Esophagus muscularis mucosa (tissue), 4 donors: ENCODE data around the gene TBC1D24. TPM values are rescaled to one million over a fixed set of nuclear protein-coding genes. Genes with fewer than 3 reads are reported as not detected.

Experiments used
- DNase-seq: peaks from one replicate; pipeline ENCODE4 v3.0.0-alpha.2; 2017; ENCODE audit errors: extremely low spot score
- H3K27ac ChIP-seq, 4 donors: fragments of 200-600 bp; sonication (generic); replicated peaks in 1 of 4; 1 replicate in 3 of 4; 2 replicates in 1 of 4; pipeline ENCODE4 v1.5.1; 2016 to 2019; ENCODE audit warnings: mild to moderate bottlenecking in 1 of 4
- H3K27me3 ChIP-seq, 4 donors: fragments of 200-600 bp; sonication (generic); one replicate each; pipeline versions ENCODE4 v1.5.1 to v1.6.0; 2016 to 2019
- H3K36me3 ChIP-seq, 4 donors: fragments of 200-600 bp; sonication (generic); one replicate each; pipeline ENCODE4 v1.5.1; 2016 to 2019
- H3K4me1 ChIP-seq, 4 donors: fragments of 200-600 bp; sonication (generic); one replicate each; pipeline ENCODE4 v1.5.1; 2016 to 2019
- H3K4me3 ChIP-seq, 4 donors: fragments of 200-600 bp; sonication (generic); 1 replicate in 2 of 4; 2 replicates in 2 of 4; pipeline ENCODE4 v1.5.1; 2016 to 2019; ENCODE audit warnings: mild to moderate bottlenecking in 4 of 4, moderate library complexity in 1 of 4
- H3K9me3 ChIP-seq, 4 donors: fragments of 200-600 bp; sonication (generic); 1 replicate in 3 of 4; 2 replicates in 1 of 4; pipeline ENCODE4 v1.5.1; 2016 to 2019
- EP300 ChIP-seq: sonication (generic); formaldehyde crosslinking; IDR thresholded peaks from one replicate; pipeline ENCODE4 v1.6.1; 2017; ENCODE audit warnings: antibody characterized with exemption
- POLR2A ChIP-seq: fragments of 450-650 bp; IDR thresholded peaks from one replicate; pipeline ENCODE4 v1.6.1; 2017; ENCODE audit warnings: antibody characterized with exemption, moderate library complexity, mild to moderate bottlenecking, low read depth
- POLR2AphosphoS5 ChIP-seq, 2 donors: sonication (generic); formaldehyde crosslinking; IDR thresholded peaks; one replicate each; pipeline ENCODE4 v1.6.1; 2017; ENCODE audit warnings: antibody characterized with exemption in 2 of 2
- WGBS: methylation state at CpG from one replicate; pipeline ENCODE4 v1.1.5; 2018; 5-methylcytosine and 5-hydroxymethylcytosine counted together
- intact Hi-C: fragments of 100-400 bp; cut with DNase I; formaldehyde crosslinking; loops from one replicate; pipeline ENCODE4 v1.15.1; 2023
- total RNA-seq, 4 donors: library from RNA; depleted of rRNA; stranded (reverse); fragments of >200 nt; gene quantifications; one replicate each; pipeline versions ENCODE4 v1.1.0 to v1.2.1, GENCODE V29; 2016
- TF ChIP-seq, protein P1 (sequence below), 3 experiments: fragments of 200-600 bp in 2 of 3; fragments of 450-650 bp in 1 of 3; sonication (generic) in 2 of 3; IDR thresholded peaks; one replicate each; pipeline ENCODE4 v1.5.1; 2017 to 2019; ENCODE audit warnings: antibody characterized with exemption in 3 of 3, mild to moderate bottlenecking in 2 of 3, moderate library complexity in 1 of 3

The TBC1D24 gene
- total RNA-seq, 4 donors from 2014 or later = 7.0 to 14.1 (median 11.5) TPM

GRCh38 chr16:2524339-2524938, 49.5 kb downstream of the TBC1D24 start:
- Histone ChIP-seq H3K27ac (no peak overlapping the region), H3K4me1 (peaks cover 13 to 22% (median 20%) of the 10 kb centered on the region in 4 donors), H3K9me3 (no peaks in the 10 kb centered on the region), H3K27me3 (no peaks in the 10 kb centered on the region), H3K36me3 (peaks cover 14 to 80% (median 75%) of the 10 kb centered on the region in 4 donors), H3K4me3 (no peak overlapping the region)
- TF ChIP-seq, protein P1, sequence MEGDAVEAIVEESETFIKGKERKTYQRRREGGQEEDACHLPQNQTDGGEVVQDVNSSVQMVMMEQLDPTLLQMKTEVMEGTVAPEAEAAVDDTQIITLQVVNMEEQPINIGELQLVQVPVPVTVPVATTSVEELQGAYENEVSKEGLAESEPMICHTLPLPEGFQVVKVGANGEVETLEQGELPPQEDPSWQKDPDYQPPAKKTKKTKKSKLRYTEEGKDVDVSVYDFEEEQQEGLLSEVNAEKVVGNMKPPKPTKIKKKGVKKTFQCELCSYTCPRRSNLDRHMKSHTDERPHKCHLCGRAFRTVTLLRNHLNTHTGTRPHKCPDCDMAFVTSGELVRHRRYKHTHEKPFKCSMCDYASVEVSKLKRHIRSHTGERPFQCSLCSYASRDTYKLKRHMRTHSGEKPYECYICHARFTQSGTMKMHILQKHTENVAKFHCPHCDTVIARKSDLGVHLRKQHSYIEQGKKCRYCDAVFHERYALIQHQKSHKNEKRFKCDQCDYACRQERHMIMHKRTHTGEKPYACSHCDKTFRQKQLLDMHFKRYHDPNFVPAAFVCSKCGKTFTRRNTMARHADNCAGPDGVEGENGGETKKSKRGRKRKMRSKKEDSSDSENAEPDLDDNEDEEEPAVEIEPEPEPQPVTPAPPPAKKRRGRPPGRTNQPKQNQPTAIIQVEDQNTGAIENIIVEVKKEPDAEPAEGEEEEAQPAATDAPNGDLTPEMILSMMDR (IDR thresholded peaks at IDR 0.05) = no peak
- no peak for TF ChIP-seq EP300
- WGBS = 96% methylated on average over 9 of the region's 9 CpGs
- DNase-seq = no peak
- intact Hi-C loops = no loop called here

DNA sequence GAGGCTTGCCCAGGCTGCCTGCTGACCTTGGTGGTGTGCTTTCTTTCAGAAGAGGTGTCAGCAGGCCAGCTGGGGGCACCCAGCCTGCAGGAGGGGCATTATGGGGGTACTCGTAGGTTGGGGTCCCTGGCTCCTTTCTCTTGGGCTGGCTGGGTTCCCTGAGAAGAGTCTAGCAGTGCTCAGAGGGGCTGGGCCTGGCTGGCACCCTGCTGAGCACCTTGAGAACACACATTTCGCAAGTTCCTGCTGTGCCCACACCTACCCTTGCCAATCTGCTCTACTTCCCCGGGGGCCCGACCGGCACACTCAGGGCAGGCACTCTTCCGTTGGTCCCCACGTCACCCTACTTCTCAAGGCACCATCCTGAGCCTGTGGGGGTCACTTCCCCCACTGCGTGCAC, 51.2 kb downstream of the TBC1D24 start:
- intact Hi-C loops = no loop called here
- Histone ChIP-seq H3K4me3 (no peak overlapping the region), H3K27me3 (no peaks in the 10 kb centered on the region), H3K4me1 (peaks cover 6 to 16% (median 11%) of the 10 kb centered on the region in 4 donors), H3K36me3 (peaks cover 14 to 81% (median 78%) of the 10 kb centered on the region in 4 donors), H3K27ac (no peak overlapping the region), H3K9me3 (no peaks in the 10 kb centered on the region)
- 72% methylated on average over 8 of the region's 8 CpGs for WGBS
- TF ChIP-seq POLR2A (no peak), POLR2AphosphoS5 (IDR thresholded peaks at IDR 0.05) (no peak), EP300 (no peak)
- TF ChIP-seq, protein P1 (IDR thresholded peaks at IDR 0.05) = no peak
- DNase-seq = no peak

GRCh38 chr16:2527071-2527783, 52.3 kb downstream of the TBC1D24 start:
- intact Hi-C loops = no loop called here
- TF ChIP-seq EP300 = no peak
- no peak for TF ChIP-seq POLR2A
- Histone ChIP-seq H3K36me3 (peaks cover 14 to 78% (median 75%) of the 10 kb centered on the region in 4 donors), H3K27me3 (no peaks in the 10 kb centered on the region), H3K4me3 (no peak overlapping the region), H3K27ac (no peak overlapping the region), H3K9me3 (no peaks in the 10 kb centered on the region), H3K4me1 (peaks cover 8 to 16% (median 13%) of the 10 kb centered on the region in 4 donors)
- 83% methylated on average over 7 of the region's 12 CpGs for WGBS
- no peak for DNase-seq

GRCh38 chr16:2527784-2528100, 52.8 kb downstream of the TBC1D24 start:
- TF ChIP-seq EP300 = no peak
- no peak for TF ChIP-seq POLR2AphosphoS5 (IDR thresholded peaks at IDR 0.05)
- no peak for TF ChIP-seq POLR2A
- TF ChIP-seq, protein P1 (IDR thresholded peaks at IDR 0.05) = no peak
- no peak overlapping the region for H3K27ac ChIP-seq
- 93% methylated on average over 22 of the region's 24 CpGs for WGBS
- H3K36me3 ChIP-seq = peaks cover 14 to 75% (median 72%) of the 10 kb centered on the region in 4 donors
- H3K9me3 ChIP-seq = no peaks in the 10 kb centered on the region
- intact Hi-C loops = no loop called here
- H3K27me3 ChIP-seq = no peaks in the 10 kb centered on the region
- no peak overlapping the region for H3K4me3 ChIP-seq
- no peak for DNase-seq
- peaks cover 8 to 22% (median 14%) of the 10 kb centered on the region in 4 donors for H3K4me1 ChIP-seq

- H3K36me3 ChIP-seq = peaks cover 14 to 69% (median 65%) of the 10 kb centered on the region in 4 donors
- no peak for DNase-seq
Measured at GRCh38 chr16:2528161-2529060, 53.5 kb downstream of the TBC1D24 start.

More at GRCh38 chr16:2528161-2529060, 53.5 kb downstream of the TBC1D24 start:
- H3K4me3 ChIP-seq = no peak overlapping the region
- no peak overlapping the region for H3K27ac ChIP-seq
- H3K27me3 ChIP-seq = no peaks in the 10 kb centered on the region
- intact Hi-C loops = no loop called here
- TF ChIP-seq POLR2A (no peak), POLR2AphosphoS5 (IDR thresholded peaks at IDR 0.05) (no peak), EP300 (no peak)
- TF ChIP-seq, protein P1 (IDR thresholded peaks at IDR 0.05) = no peak
- H3K4me1 ChIP-seq = peaks cover 8 to 28% (median 20%) of the 10 kb centered on the region in 4 donors
- WGBS = 93% methylated on average over 18 of the region's 36 CpGs
- no peaks in the 10 kb centered on the region for H3K9me3 ChIP-seq
